Panc1 (cell line): ENCODE data around the gene TPT1.

ENCODE experiments used
- CTCF ChIP-seq: fragments of 450-650 bp; IDR thresholded peaks from 2 replicates; pipeline ENCODE4 v1.5.1; 2017; ENCODE audit warnings: mild to moderate bottlenecking
- POLR2AphosphoS5 ChIP-seq: IDR thresholded peaks from 2 replicates; pipeline ENCODE4 v1.6.1; 2012; ENCODE audit warnings: mild to moderate bottlenecking, low read depth, low read length, moderate library complexity
- REST ChIP-seq, 2 experiments: IDR thresholded peaks; 2 replicates each; pipeline ENCODE4 v1.6.1; 2011 to 2012; ENCODE audit warnings: low read depth in 2 of 2, control low read depth in 1 of 2, low read length in 1 of 2, mild to moderate bottlenecking in 1 of 2, moderate library complexity in 1 of 2; ENCODE audit not compliant: insufficient read depth in 1 of 2
- SIN3A ChIP-seq: IDR thresholded peaks from 2 replicates; pipeline ENCODE4 v1.6.1; 2012; ENCODE audit warnings: low read depth, mild to moderate bottlenecking, low read length, moderate library complexity, borderline replicate concordance; ENCODE audit not compliant: insufficient read depth

GRCh38 chr13:45337395-45337794 lies 3.6 kb downstream of the TPT1 start:
- TF ChIP-seq CTCF = no peak
- TF ChIP-seq POLR2AphosphoS5 = no peak
- TF ChIP-seq REST (IDR thresholded peaks at IDR 0.05; ENCODE audit: insufficient read depth in 1 of 2, low read depth in 2 of 2, low read length in 1 of 2) = no peak
- no peak for TF ChIP-seq SIN3A
